Hematopoietic multipotent progenitor cell treated with erythropoietin and hydrocortisone succinate and interleukin-3 and kit ligand, for 4 days (in vitro differentiated cells): ENCODE data around the gene COL6A1.
A peak's percentile ranks its signal among the peaks of the same experiment; 100 is the strongest.

Experiments used
- DNase-seq: peaks from one replicate; pipeline ENCODE4 v3.0.0-alpha.2; 2015

COL6A1 gene

GRCh38 chr21:46008893-46009621, 27.5 kb downstream of the COL6A1 start:
- DNase-seq = no peak

- no peak for DNase-seq
These were observed 28.6 kb downstream of the COL6A1 start for GRCh38 chr21:46009951-46010705.

GRCh38 chr21:46011267-46011967, 29.8 kb downstream of the COL6A1 start:
- no peak for DNase-seq

GRCh38 chr21:46012154-46012553, 30.6 kb downstream of the COL6A1 start:
- DNase-seq = no peak

- DNase-seq = no peak
These were observed 33.3 kb downstream of the COL6A1 start for GRCh38 chr21:46014828-46015227.

- DNase-seq = no peak
These were observed 35.6 kb downstream of the COL6A1 start for GRCh38 chr21:46017148-46017547.

- no peak for DNase-seq
These were observed 36.1 kb downstream of the COL6A1 start for GRCh38 chr21:46017695-46018094.

- peak; percentile 63 for DNase-seq
These were observed 37.0 kb downstream of the COL6A1 start for GRCh38 chr21:46018615-46019014.

- DNase-seq = no peak
These were observed 39.0 kb downstream of the COL6A1 start for GRCh38 chr21:46020581-46020980.

GRCh38 chr21:46021398-46021797, 39.8 kb downstream of the COL6A1 start:
- DNase-seq = no peak

- no peak for DNase-seq
These were observed 40.5 kb downstream of the COL6A1 start for GRCh38 chr21:46021978-46022544.

GRCh38 chr21:46022551-46023525, 41.3 kb downstream of the COL6A1 start:
- no peak for DNase-seq

- DNase-seq = no peak
These were observed 42.0 kb downstream of the COL6A1 start for GRCh38 chr21:46023555-46023954.

- DNase-seq = no peak
These were observed 42.6 kb downstream of the COL6A1 start for GRCh38 chr21:46024141-46024540.

GRCh38 chr21:46025113-46025770, 43.7 kb downstream of the COL6A1 start:
- DNase-seq = no peak

- no peak for DNase-seq
These were observed 46.4 kb downstream of the COL6A1 start for GRCh38 chr21:46027851-46028493.

- DNase-seq = no peak
These were observed 47.1 kb downstream of the COL6A1 start for GRCh38 chr21:46028573-46029091.

GRCh38 chr21:46029186-46029924, 47.8 kb downstream of the COL6A1 start:
- DNase-seq = peak; percentile 7

- peak; percentile 84 for DNase-seq
These were observed 49.9 kb downstream of the COL6A1 start for GRCh38 chr21:46031484-46031883.

GRCh38 chr21:46032100-46032499, 50.5 kb downstream of the COL6A1 start:
- no peak for DNase-seq
